ENCODE measurements around the gene ZNF488. TPM values are rescaled to one million over a fixed set of nuclear protein-coding genes. Genes with fewer than 3 reads are reported as not detected.

Gene ZNF488
- total RNA-seq, 2 experiments from 2014 or later: 0.08 to 0.10 TPM

- Mint-ChIP-seq H3K27me3 (peaks cover 67% of the 10 kb centered on the region), H3K36me3 (ENCODE audit: low read depth) (peaks cover 9% of the 10 kb centered on the region), H3K4me3 (peak overlapping the region; percentile 70), H3K4me1 (peaks cover 14% of the 10 kb centered on the region), H3K9me3 (peaks cover 10% of the 10 kb centered on the region), H3K27ac (no peak overlapping the region)
- POLR2A ChIA-PET: no interaction called here
- CTCF ChIA-PET: no interaction called here
- no peak for DNase-seq
Measured at GRCh38 chr10:47383261-47384147, 589 bp downstream of the ZNF488 start.

- H3K27me3 Mint-ChIP-seq: peaks cover 71% of the 10 kb centered on the region
- H3K4me3 Mint-ChIP-seq: no peak overlapping the region
- H3K36me3 Mint-ChIP-seq (ENCODE audit: low read depth): peaks cover 4% of the 10 kb centered on the region
- H3K27ac Mint-ChIP-seq: no peak overlapping the region
- H3K9me3 Mint-ChIP-seq: peaks cover 5% of the 10 kb centered on the region
- peak; percentile 5 for DNase-seq
- POLR2A ChIA-PET: interaction anchor here (1.3 to 2.8 kb wide), 2 partner anchors 1098 to 1275 kb away, joined by 8 to 25 read pairs; no protein-coding TSS in a partner anchor
- CTCF ChIA-PET: no interaction called here
- peaks cover 21% of the 10 kb centered on the region for H3K4me1 Mint-ChIP-seq
Measured at GRCh38 chr10:47381427-47382379, 2.4 kb downstream of the ZNF488 start.

GRCh38 chr10:47381103-47381395, 3.0 kb downstream of the ZNF488 start:
- POLR2A ChIA-PET: interaction anchor here (1.3 to 2.8 kb wide), 2 partner anchors 1097 to 1274 kb away, joined by 8 to 25 read pairs; no protein-coding TSS in a partner anchor
- Mint-ChIP-seq H3K27ac (no peak overlapping the region), H3K27me3 (peaks cover 77% of the 10 kb centered on the region), H3K4me3 (no peak overlapping the region), H3K9me3 (peaks cover 5% of the 10 kb centered on the region), H3K4me1 (peaks cover 21% of the 10 kb centered on the region), H3K36me3 (ENCODE audit: low read depth) (peaks cover 4% of the 10 kb centered on the region)
- CTCF ChIA-PET: interaction anchor here (0.9 kb wide), 1 partner anchor 1098 kb away, joined by 4 read pairs; no protein-coding TSS in a partner anchor
- peak; percentile 3 for DNase-seq

- Mint-ChIP-seq H3K9me3 (peaks cover 2% of the 10 kb centered on the region), H3K27ac (no peak overlapping the region), H3K27me3 (peaks cover 79% of the 10 kb centered on the region), H3K36me3 (ENCODE audit: low read depth) (no peaks in the 10 kb centered on the region), H3K4me1 (peaks cover 21% of the 10 kb centered on the region), H3K4me3 (no peak overlapping the region)
- CTCF ChIA-PET: interaction anchor here (0.9 kb wide), 1 partner anchor 1097 kb away, joined by 4 read pairs; no protein-coding TSS in a partner anchor
- peak; percentile 11 for DNase-seq
- POLR2A ChIA-PET: interaction anchor here (1.3 to 2.8 kb wide), 2 partner anchors 1097 to 1274 kb away, joined by 8 to 25 read pairs; no protein-coding TSS in a partner anchor
Measured at GRCh38 chr10:47380341-47381102, 3.6 kb downstream of the ZNF488 start.

- H3K4me1 Mint-ChIP-seq: peaks cover 20% of the 10 kb centered on the region
- H3K36me3 Mint-ChIP-seq (ENCODE audit: low read depth): no peaks in the 10 kb centered on the region
- no peaks in the 10 kb centered on the region for H3K9me3 Mint-ChIP-seq
- peak; percentile 5 for DNase-seq
- no peak overlapping the region for H3K4me3 Mint-ChIP-seq
- ChIA-PET CTCF (no interaction called here), POLR2A (interaction anchor here (1.3 to 2.8 kb wide), 2 partner anchors 1096 to 1273 kb away, joined by 8 to 25 read pairs; no protein-coding TSS in a partner anchor)
- no peak overlapping the region for H3K27ac Mint-ChIP-seq
- H3K27me3 Mint-ChIP-seq: peaks cover 81% of the 10 kb centered on the region
Measured at GRCh38 chr10:47379901-47380300, 4.2 kb downstream of the ZNF488 start.

- Mint-ChIP-seq H3K9me3 (no peaks in the 10 kb centered on the region), H3K36me3 (ENCODE audit: low read depth) (no peaks in the 10 kb centered on the region), H3K27ac (no peak overlapping the region), H3K27me3 (peaks cover 80% of the 10 kb centered on the region), H3K4me1 (peaks cover 18% of the 10 kb centered on the region), H3K4me3 (no peak overlapping the region)
- POLR2A ChIA-PET: interaction anchor here (2.8 kb wide), 1 partner anchor 1095 kb away, joined by 25 read pairs; no protein-coding TSS in a partner anchor
- peak; percentile 6 for DNase-seq
- CTCF ChIA-PET: no interaction called here
Measured at GRCh38 chr10:47379445-47379785, 4.7 kb downstream of the ZNF488 start.

- ChIA-PET POLR2A (interaction anchor here (1.2 to 2.8 kb wide), 2 partner anchors 124 to 1095 kb away, joined by 3 to 25 read pairs; no protein-coding TSS in a partner anchor), CTCF (no interaction called here)
- Mint-ChIP-seq H3K9me3 (no peaks in the 10 kb centered on the region), H3K4me3 (no peak overlapping the region), H3K27ac (no peak overlapping the region), H3K36me3 (ENCODE audit: low read depth) (no peaks in the 10 kb centered on the region), H3K4me1 (peaks cover 15% of the 10 kb centered on the region), H3K27me3 (peaks cover 80% of the 10 kb centered on the region)
- DNase-seq: peak; percentile 9
Measured at GRCh38 chr10:47378606-47379444, 5.3 kb downstream of the ZNF488 start.

GRCh38 chr10:47378183-47378510, 5.9 kb downstream of the ZNF488 start:
- Mint-ChIP-seq H3K27me3 (peaks cover 76% of the 10 kb centered on the region), H3K27ac (no peak overlapping the region), H3K9me3 (no peaks in the 10 kb centered on the region), H3K36me3 (ENCODE audit: low read depth) (no peaks in the 10 kb centered on the region), H3K4me1 (peaks cover 13% of the 10 kb centered on the region), H3K4me3 (no peak overlapping the region)
- no peak for DNase-seq
- ChIA-PET CTCF (no interaction called here), POLR2A (interaction anchor here (1.2 kb wide), 1 partner anchor 123 kb away, joined by 3 read pairs; no protein-coding TSS in a partner anchor)

- Mint-ChIP-seq H3K9me3 (no peaks in the 10 kb centered on the region), H3K36me3 (ENCODE audit: low read depth) (no peaks in the 10 kb centered on the region), H3K4me1 (peaks cover 21% of the 10 kb centered on the region), H3K27ac (no peak overlapping the region), H3K27me3 (peaks cover 66% of the 10 kb centered on the region), H3K4me3 (no peak overlapping the region)
- ChIA-PET POLR2A (no interaction called here), CTCF (no interaction called here)
- peak; percentile 15 for DNase-seq
Measured at GRCh38 chr10:47376522-47377220, 7.4 kb downstream of the ZNF488 start.

GRCh38 chr10:47374611-47375536, 9.2 kb downstream of the ZNF488 start:
- peaks cover 51% of the 10 kb centered on the region for H3K27me3 Mint-ChIP-seq
- no peak overlapping the region for H3K4me3 Mint-ChIP-seq
- H3K36me3 Mint-ChIP-seq (ENCODE audit: low read depth): no peaks in the 10 kb centered on the region
- H3K9me3 Mint-ChIP-seq: no peaks in the 10 kb centered on the region
- H3K4me1 Mint-ChIP-seq: peaks cover 17% of the 10 kb centered on the region
- H3K27ac Mint-ChIP-seq: no peak overlapping the region
- ChIA-PET CTCF (no interaction called here), POLR2A (interaction anchor here (1.1 kb wide), 1 partner anchor 21 kb away, joined by 3 read pairs; no protein-coding TSS in a partner anchor)
- DNase-seq: peak; percentile 12

- Mint-ChIP-seq H3K4me3 (no peak overlapping the region), H3K4me1 (peaks cover 17% of the 10 kb centered on the region), H3K27ac (no peak overlapping the region), H3K27me3 (peaks cover 34% of the 10 kb centered on the region), H3K36me3 (ENCODE audit: low read depth) (no peaks in the 10 kb centered on the region), H3K9me3 (no peaks in the 10 kb centered on the region)
- peak; percentile 15 for DNase-seq
- ChIA-PET CTCF (interaction anchor here (0.9 kb wide), 1 partner anchor 11 kb away, joined by 3 read pairs; no protein-coding TSS in a partner anchor), POLR2A (no interaction called here)
Measured at GRCh38 chr10:47372726-47373125, 11.4 kb downstream of the ZNF488 start.

Data from activated CD4-positive, alpha-beta memory T cell treated with anti-CD3 and anti-CD28 coated beads, Interleukin-2, amount 10 ng/mL, durations not matched to agents 7 days and 5 days (primary cell).